HepG2 (cell line): ENCODE results near the gene PSMD6. TPM values are rescaled to one million over a fixed set of nuclear protein-coding genes. Genes with fewer than 3 reads are reported as not detected.

Experiments used
- BCLAF1 ChIP-seq: fragments of 450-650 bp; IDR thresholded peaks from 2 replicates; pipeline ENCODE4 v1.6.1; 2017; ENCODE audit warnings: mild to moderate bottlenecking
- HBP1 ChIP-seq: IDR thresholded peaks from 2 replicates; pipeline ENCODE4 v1.6.1; 2016; ENCODE audit warnings: low read depth, control low read depth
- KIAA2018 ChIP-seq: sonication (generic); formaldehyde crosslinking; IDR thresholded peaks from 2 replicates; pipeline ENCODE4 v1.5.0; 2020; ENCODE audit warnings: mild to moderate bottlenecking, missing genetic modification reagents, borderline replicate concordance
- MBNL3 ChIP-seq: fragments of 250-450 bp; sonication (Bioruptor Pico); conservative IDR thresholded peaks from 2 replicates; pipeline ENCODE4 v1.8.0; 2022; ENCODE audit warnings: mild to moderate bottlenecking, inconsistent platforms
- MYC ChIP-seq: sonication (generic); formaldehyde crosslinking; IDR thresholded peaks from 2 replicates; pipeline ENCODE4 v1.9.0; 2021; ENCODE audit warnings: missing genetic modification reagents, borderline replicate concordance
- NR2F6 ChIP-seq, 2 experiments: IDR thresholded peaks; 2 replicates each; pipeline ENCODE4 v1.6.1; 2016; ENCODE audit warnings: antibody characterized with exemption in 1 of 2, mild to moderate bottlenecking in 1 of 2
- SSRP1 ChIP-seq: IDR thresholded peaks from 2 replicates; pipeline ENCODE4 v1.6.1; 2016; ENCODE audit warnings: control low read depth
- TBX2 ChIP-seq: sonication (generic); formaldehyde crosslinking; IDR thresholded peaks from 2 replicates; pipeline ENCODE4 v1.5.0; 2020; ENCODE audit warnings: missing genetic modification reagents, mild to moderate bottlenecking, borderline replicate concordance
- TEAD3 ChIP-seq: optimal IDR thresholded peaks from 2 replicates; pipeline ENCODE3; 2016; ENCODE audit warnings: borderline replicate concordance
- ZKSCAN8 ChIP-seq: IDR thresholded peaks from 2 replicates; pipeline ENCODE4 v1.6.1; 2016; ENCODE audit warnings: borderline replicate concordance, missing genetic modification reagents, missing compliant biosample characterization
- ZNF124 ChIP-seq: sonication (generic); formaldehyde crosslinking; IDR thresholded peaks from 2 replicates; pipeline ENCODE4 v1.4.0; 2020; ENCODE audit warnings: missing genetic modification reagents
- ZNF138 ChIP-seq: sonication (generic); formaldehyde crosslinking; IDR thresholded peaks from 2 replicates; pipeline ENCODE4 v1.5.0; 2020; ENCODE audit warnings: mild to moderate bottlenecking, low read depth, missing genetic modification reagents
- ZNF512 ChIP-seq: sonication (generic); formaldehyde crosslinking; IDR thresholded peaks from 2 replicates; pipeline ENCODE4 v1.4.0; 2020; ENCODE audit warnings: mild to moderate bottlenecking, missing genetic modification reagents
- polyA plus RNA-seq, 8 experiments: library from polyadenylated mRNA; depleted of rRNA in 3 of 8; stranded (reverse) in 7 of 8; unstranded in 1 of 8; fragments of >200 nt; fragmentation: Illumina TruSeq in 4 of 8; extraction: Trizol in 4 of 8; gene quantifications; 2 replicates each; pipeline versions ENCODE4 v1.2.1 to v1.2.3, GENCODE V29; 2011 to 2016; ENCODE audit warnings: low read depth in 4 of 8, missing spikeins in 1 of 8, mixed read lengths in 1 of 8; ENCODE audit not compliant: insufficient read depth in 1 of 8
- total RNA-seq, 5 experiments: library from RNA; depleted of rRNA; stranded (reverse); fragments of >200 nt; fragmentation: Illumina TruSeq; extraction: Trizol; gene quantifications; 2 replicates each; pipeline ENCODE4 v1.2.3, GENCODE V29; 2016; ENCODE audit warnings: low read depth in 1 of 5

PSMD6 gene
- total and polyA plus RNA-seq, 2 of the 13 experiments (the other 11 are each of a cell fraction or from before 2014, with no cell fraction given), result 36.8 to 117 TPM

GRCh38 chr3:63967675-63968611 lies 55.4 kb downstream of the PSMD6 start (continued):
- TF ChIP-seq TBX2 (CRISPR knock-in tag) (peak; percentile 50; the same call in 1 of the 2 replicates), MYC (CRISPR knock-in tag) (peak; percentile 53; the same call in 1 of the 2 replicates), SSRP1 (peak; percentile 20; the same call in 1 of the 2 replicates), ZNF124 (peak; percentile 45; the same call in 1 of the 2 replicates), NR2F6 (IDR thresholded peaks at IDR 0.05) (no peak; the same call in 1 of the 2 replicates), NR2F6 (CRISPR knock-in tag; IDR thresholded peaks at IDR 0.05) (0 out of 2 replicates have a peak, but pooled peaks have one; percentile 5), TEAD3 (CRISPR knock-in tag) (peak; percentile 34), MBNL3 (CRISPR knock-in tag) (no peak), BCLAF1 (no peak), ZNF512 (CRISPR knock-in tag) (no peak), ZKSCAN8 (CRISPR knock-in tag) (0 out of 2 replicates have a peak, but pooled peaks have one; percentile 20), KIAA2018 (CRISPR knock-in tag) (no peak), ZNF138 (CRISPR knock-in tag) (no peak), HBP1 (CRISPR knock-in tag) (peak; percentile 70; the same call in 1 of the 2 replicates)
